Skeletal muscle satellite cell (primary cell): Measurements from ENCODE around the gene HAAO.

ENCODE experiments used
- H3K27me3 ChIP-seq: 2 replicates; pipeline ENCODE4 v1.7.0; 2013; ENCODE audit warnings: low read length; ENCODE audit not compliant: control insufficient read depth, insufficient read depth
- H3K36me3 ChIP-seq: 2 replicates; pipeline ENCODE4 v1.7.0; 2013; ENCODE audit warnings: mild to moderate bottlenecking, control low read depth, low read length; ENCODE audit not compliant: insufficient read depth
- H3K4me1 ChIP-seq: 2 replicates; pipeline ENCODE4 v1.7.0; 2013; ENCODE audit warnings: low read length; ENCODE audit not compliant: control insufficient read depth, insufficient read depth
- H3K4me2 ChIP-seq: 2 replicates; pipeline ENCODE4 v1.7.0; 2013; ENCODE audit warnings: mild to moderate bottlenecking, low read length
- H3K4me3 ChIP-seq: 2 replicates; pipeline ENCODE4 v1.7.0; 2013; ENCODE audit warnings: low read length
- H3K9ac ChIP-seq: 2 replicates; pipeline ENCODE4 v1.7.0; 2013; ENCODE audit warnings: mild to moderate bottlenecking, low read depth, low read length, moderate library complexity
- H3K9me3 ChIP-seq: replicated peaks from 2 replicates; pipeline ENCODE4 v1.7.0; 2013; ENCODE audit warnings: mild to moderate bottlenecking, control low read depth, low read length

HAAO gene

GRCh38 chr2:42829671-42830440 is 37.5 kb upstream of the HAAO start:
- peak overlapping the region; percentile 1 for H3K9ac ChIP-seq
- H3K27me3 ChIP-seq, result no peaks in the 10 kb centered on the region
- peaks cover 20% of the 10 kb centered on the region for H3K4me1 ChIP-seq
- no peak overlapping the region for H3K4me2 ChIP-seq
- no peaks in the 10 kb centered on the region for H3K9me3 ChIP-seq
- no peak overlapping the region for H3K4me3 ChIP-seq
- no peaks in the 10 kb centered on the region for H3K36me3 ChIP-seq

DNA sequence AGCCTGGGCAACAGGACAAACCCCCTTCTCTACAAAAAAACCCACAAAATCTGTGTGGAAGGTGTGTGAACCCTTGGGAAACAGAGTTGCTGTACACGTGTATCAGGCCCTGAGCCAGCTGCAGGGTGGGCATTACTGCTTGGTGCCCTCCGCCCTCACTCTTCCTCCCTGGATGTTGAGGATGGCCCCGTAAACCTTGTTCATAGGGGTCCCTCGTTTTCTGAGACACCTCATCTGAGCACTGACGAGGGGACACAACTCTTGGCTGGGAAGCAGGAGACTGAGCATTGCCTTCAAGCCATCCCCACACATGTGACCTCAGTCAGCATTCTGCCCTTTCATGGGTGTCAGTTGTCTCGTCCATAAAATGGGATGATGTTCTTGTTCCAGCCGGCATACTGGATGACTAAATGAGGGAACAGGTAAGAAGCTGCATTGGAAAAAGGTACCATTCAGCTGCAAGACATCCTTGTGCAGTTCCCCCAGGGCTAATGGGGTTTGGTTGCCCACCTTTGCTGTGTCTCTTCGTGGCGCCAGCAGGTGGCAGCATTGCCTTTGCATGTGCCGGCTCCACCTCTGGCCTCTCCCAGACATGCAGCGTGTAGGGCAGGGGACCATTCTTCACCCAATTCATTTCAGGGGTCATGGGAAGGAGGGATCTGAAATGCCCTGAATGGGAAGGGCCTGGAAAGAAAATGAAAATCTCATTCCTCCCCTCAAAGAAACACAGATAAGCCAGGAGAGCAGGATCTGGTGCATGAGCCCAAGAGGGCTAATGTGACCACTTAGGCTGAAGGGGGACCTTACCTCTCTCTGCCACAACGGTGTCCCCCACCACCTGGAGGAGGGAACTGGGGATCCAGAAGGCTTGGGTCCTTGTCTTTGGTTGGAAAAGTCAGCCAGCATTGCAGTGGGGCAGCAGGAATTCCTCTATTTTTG is 36.4 kb upstream of the HAAO start:
- H3K4me3 ChIP-seq, result no peak overlapping the region
- no peaks in the 10 kb centered on the region for H3K27me3 ChIP-seq
- H3K4me2 ChIP-seq, result no peak overlapping the region
- peaks cover 20% of the 10 kb centered on the region for H3K4me1 ChIP-seq
- H3K9ac ChIP-seq, result peak overlapping the region; percentile 1
- H3K36me3 ChIP-seq, result no peaks in the 10 kb centered on the region
- no peaks in the 10 kb centered on the region for H3K9me3 ChIP-seq

DNA sequence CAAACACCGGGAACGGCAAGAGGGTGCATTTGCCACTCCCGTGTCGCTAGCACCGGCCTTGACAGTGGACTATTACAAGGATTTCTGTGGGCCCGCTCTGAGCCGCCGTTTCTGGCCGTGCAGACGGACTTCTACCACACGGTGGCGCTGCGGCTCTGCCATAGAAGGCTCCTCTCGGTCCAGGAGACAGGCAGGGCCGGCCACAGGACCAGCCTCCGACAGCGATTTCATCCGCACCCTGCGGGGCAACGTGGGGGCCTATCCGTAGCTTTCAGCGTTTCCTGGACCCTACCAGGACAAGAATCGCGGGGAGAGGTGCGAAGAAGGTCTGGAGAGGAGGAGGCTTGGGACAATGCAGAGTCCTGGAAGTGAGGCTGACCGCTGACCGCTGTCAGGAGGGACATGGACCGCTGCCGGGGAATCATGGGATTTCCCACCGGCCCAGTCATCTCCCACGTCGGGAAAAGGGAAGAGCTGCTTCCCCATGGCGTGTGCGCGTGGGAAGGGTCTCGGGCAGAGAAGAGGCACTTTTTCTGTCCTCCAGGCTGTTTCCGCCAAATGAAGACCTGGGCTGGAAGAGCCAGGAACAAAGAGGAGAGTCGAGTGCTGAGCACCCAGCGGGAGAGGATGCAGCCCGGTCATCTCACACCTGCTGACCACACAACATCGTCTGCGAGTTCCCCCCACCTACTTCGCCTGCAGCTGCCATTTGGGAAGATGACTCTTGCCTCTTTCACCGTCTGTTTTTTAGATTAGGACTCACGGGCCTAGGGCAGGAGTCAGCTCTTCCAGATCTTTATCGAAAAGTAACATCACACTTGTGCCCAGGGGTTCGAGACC is 35.5 kb upstream of the HAAO start:
- no peaks in the 10 kb centered on the region for H3K9me3 ChIP-seq
- H3K36me3 ChIP-seq, result no peaks in the 10 kb centered on the region
- H3K9ac ChIP-seq, result peak overlapping the region; percentile 21
- H3K27me3 ChIP-seq, result no peaks in the 10 kb centered on the region
- H3K4me1 ChIP-seq, result peaks cover 20% of the 10 kb centered on the region
- peak overlapping the region; percentile 59 for H3K4me3 ChIP-seq
- peak overlapping the region; percentile 79 for H3K4me2 ChIP-seq

DNA sequence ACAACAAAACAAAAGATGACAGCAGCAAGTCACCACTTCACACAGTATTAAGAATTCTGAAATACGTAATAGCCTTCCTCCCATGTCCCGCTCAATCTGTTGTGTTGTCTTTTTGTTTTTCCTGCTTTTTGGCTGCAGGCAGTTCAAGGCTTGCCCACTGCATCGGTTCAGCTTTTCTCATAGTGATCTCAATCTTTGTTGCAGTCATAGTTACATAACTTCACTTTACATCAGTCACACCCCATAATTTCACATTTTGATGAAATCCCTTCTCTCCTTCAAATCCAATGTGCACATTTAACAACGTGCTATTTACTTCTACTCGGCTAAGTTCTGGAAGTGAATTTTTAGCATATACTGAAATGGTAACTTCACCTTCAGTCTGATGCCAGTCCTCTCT is 33.8 kb upstream of the HAAO start:
- H3K27me3 ChIP-seq, result no peaks in the 10 kb centered on the region
- H3K4me2 ChIP-seq, result no peak overlapping the region
- H3K9me3 ChIP-seq, result no peaks in the 10 kb centered on the region
- peaks cover 20% of the 10 kb centered on the region for H3K4me1 ChIP-seq
- no peaks in the 10 kb centered on the region for H3K36me3 ChIP-seq
- H3K9ac ChIP-seq, result no peak overlapping the region
- H3K4me3 ChIP-seq, result no peak overlapping the region

DNA sequence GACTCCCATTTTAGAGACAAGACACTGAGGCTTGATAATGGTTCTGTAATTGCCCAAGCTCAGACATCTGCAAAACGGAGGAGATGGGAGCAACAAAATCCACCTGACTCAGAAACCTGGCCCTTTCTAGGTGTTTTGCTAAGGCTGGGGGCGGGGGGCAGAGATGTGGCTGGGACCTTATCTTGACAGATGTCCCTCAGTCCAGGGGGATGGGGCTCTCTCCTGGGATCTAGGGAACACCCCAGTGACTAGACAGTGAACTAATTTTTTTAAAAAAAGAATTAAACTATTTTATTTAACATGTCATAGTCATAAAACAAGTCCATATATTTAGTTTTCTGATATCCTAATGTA is 32.0 kb upstream of the HAAO start:
- Histone ChIP-seq H3K9ac (no peak overlapping the region), H3K4me1 (peaks cover 11% of the 10 kb centered on the region), H3K9me3 (no peaks in the 10 kb centered on the region), H3K36me3 (no peaks in the 10 kb centered on the region), H3K27me3 (no peaks in the 10 kb centered on the region), H3K4me3 (no peak overlapping the region), H3K4me2 (no peak overlapping the region)

- Histone ChIP-seq H3K27me3 (no peaks in the 10 kb centered on the region), H3K36me3 (no peaks in the 10 kb centered on the region)
These were observed 31.5 kb upstream of the HAAO start for GRCh38 chr2:42823744-42824453.

DNA sequence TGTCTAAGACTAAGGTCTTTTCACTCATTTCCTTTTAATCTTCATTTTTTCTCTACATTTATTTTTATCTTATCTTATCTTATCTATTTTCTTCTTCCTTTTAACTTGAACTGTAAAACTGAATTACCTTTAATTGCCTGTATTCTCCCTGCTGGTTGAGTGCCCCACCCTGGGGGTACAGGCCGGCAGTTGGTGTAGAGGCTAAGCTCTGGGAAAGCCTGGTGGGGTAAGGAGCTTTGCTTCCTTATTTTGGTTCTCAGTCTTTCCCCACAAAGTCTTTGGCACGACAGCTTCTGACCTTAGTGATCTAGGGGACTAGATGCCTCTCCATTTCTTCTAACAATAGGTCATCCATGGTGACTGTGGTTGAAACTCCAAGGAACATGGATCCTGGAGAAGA is 26.8 kb upstream of the HAAO start:
- no peak overlapping the region for H3K4me3 ChIP-seq
- H3K9ac ChIP-seq, result no peak overlapping the region
- H3K36me3 ChIP-seq, result no peaks in the 10 kb centered on the region
- no peaks in the 10 kb centered on the region for H3K27me3 ChIP-seq
- H3K4me2 ChIP-seq, result no peak overlapping the region
- H3K4me1 ChIP-seq, result no peaks in the 10 kb centered on the region
- H3K9me3 ChIP-seq, result no peaks in the 10 kb centered on the region

More at GRCh38 chr2:42823744-42824453, 31.5 kb upstream of the HAAO start:
- H3K4me1 ChIP-seq, result peaks cover 5% of the 10 kb centered on the region
- no peak overlapping the region for H3K4me2 ChIP-seq
- H3K9me3 ChIP-seq, result no peaks in the 10 kb centered on the region
- no peak overlapping the region for H3K4me3 ChIP-seq
- no peak overlapping the region for H3K9ac ChIP-seq

- Histone ChIP-seq H3K9me3 (no peaks in the 10 kb centered on the region), H3K4me3 (no peak overlapping the region), H3K4me1 (peaks cover 12% of the 10 kb centered on the region), H3K9ac (no peak overlapping the region), H3K36me3 (no peaks in the 10 kb centered on the region), H3K27me3 (no peaks in the 10 kb centered on the region), H3K4me2 (no peak overlapping the region)
These were observed 23.3 kb upstream of the HAAO start for GRCh38 chr2:42815726-42816125.

DNA sequence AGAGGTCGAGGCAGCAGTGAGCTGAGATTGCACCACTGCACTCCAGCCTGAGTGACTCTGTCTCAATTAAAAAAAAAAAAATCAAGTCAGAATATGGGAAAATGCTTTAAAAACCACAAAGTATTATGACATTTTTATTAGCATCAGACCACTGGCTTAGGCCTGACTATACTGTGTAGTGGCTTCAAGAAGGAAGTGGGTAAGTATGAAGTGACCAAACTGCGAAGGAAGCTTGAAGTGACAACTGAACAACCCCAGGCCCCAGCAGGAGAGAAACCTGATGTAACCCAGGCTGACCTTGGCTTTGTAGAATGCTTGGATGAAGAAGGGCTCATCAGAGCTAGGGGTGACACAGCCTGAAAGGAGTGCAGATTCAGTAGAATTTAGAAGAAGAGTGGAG is 21.4 kb upstream of the HAAO start:
- Histone ChIP-seq H3K27me3 (no peaks in the 10 kb centered on the region), H3K4me2 (no peak overlapping the region), H3K9me3 (no peaks in the 10 kb centered on the region), H3K9ac (no peak overlapping the region), H3K4me3 (no peak overlapping the region), H3K4me1 (peaks cover 20% of the 10 kb centered on the region), H3K36me3 (no peaks in the 10 kb centered on the region)

GRCh38 chr2:42812899-42813479 is 20.6 kb upstream of the HAAO start:
- H3K4me2 ChIP-seq, result no peak overlapping the region
- no peak overlapping the region for H3K4me3 ChIP-seq
- H3K27me3 ChIP-seq, result no peaks in the 10 kb centered on the region
- no peak overlapping the region for H3K9ac ChIP-seq
- peaks cover 20% of the 10 kb centered on the region for H3K4me1 ChIP-seq
- H3K9me3 ChIP-seq, result no peaks in the 10 kb centered on the region
- H3K36me3 ChIP-seq, result no peaks in the 10 kb centered on the region
